Measurements from ENCODE around the gene MACROH2A2.
"Not testable (repeated sequence)": the region's sequence is repeated elsewhere in the genome, so short reads cannot be mapped to it uniquely, and the experiment has no call there.

The MACROH2A2 gene

GRCh38 chr10:70132098-70133029 lies 79.7 kb downstream of the MACROH2A2 start, which contains the start of gene AIFM2:
AIFM2 (minus strand) TSS chr10:70132825; CDS start chr10:70124084, 8,741 bp downstream.
- DNase-seq: peak in 1 of 2 experiments; percentile 35

GRCh38 chr10:70135046-70135445 lies 82.4 kb downstream of the MACROH2A2 start:
- DNase-seq: no peak

DNA sequence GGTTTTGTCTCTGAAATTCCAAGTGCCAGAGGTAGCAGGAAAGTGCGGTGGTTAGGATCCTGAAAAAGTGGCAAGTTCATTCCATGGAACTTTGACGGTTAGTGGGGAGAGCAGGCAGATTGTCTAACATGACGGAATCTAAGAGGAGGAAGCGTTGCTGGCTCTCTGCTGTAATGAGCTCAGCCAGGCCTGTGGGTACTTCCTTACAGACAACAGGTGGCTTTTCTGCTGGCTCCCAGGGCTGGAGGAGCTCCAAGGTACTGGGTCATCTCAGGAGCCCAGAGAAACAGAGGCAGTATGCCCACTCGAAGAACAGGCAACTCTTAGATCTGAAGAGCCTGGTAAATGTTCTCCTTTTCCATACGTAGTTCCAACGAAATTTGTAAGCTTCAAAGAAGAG lies 83.0 kb downstream of the MACROH2A2 start:
- no peak for DNase-seq

DNA sequence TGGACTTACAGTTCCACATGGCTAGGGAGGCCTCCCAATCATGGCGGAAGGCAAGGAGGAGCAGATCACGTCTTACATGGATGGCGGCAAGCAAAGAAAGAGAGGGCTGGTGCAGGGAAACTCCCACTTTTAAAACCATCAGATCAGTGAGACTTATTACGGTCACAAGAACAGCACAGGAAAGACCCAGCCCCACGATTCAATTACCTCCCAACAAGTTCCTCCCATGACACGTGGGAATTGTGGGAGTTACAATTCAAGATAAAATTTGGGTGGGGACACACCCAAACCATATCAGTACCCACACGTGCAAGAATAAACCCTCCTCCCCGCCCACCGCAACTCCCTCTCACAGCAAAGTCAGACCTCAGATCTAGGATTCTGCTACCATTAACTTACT lies 84.5 kb downstream of the MACROH2A2 start:
- DNase-seq: no peak

DNA sequence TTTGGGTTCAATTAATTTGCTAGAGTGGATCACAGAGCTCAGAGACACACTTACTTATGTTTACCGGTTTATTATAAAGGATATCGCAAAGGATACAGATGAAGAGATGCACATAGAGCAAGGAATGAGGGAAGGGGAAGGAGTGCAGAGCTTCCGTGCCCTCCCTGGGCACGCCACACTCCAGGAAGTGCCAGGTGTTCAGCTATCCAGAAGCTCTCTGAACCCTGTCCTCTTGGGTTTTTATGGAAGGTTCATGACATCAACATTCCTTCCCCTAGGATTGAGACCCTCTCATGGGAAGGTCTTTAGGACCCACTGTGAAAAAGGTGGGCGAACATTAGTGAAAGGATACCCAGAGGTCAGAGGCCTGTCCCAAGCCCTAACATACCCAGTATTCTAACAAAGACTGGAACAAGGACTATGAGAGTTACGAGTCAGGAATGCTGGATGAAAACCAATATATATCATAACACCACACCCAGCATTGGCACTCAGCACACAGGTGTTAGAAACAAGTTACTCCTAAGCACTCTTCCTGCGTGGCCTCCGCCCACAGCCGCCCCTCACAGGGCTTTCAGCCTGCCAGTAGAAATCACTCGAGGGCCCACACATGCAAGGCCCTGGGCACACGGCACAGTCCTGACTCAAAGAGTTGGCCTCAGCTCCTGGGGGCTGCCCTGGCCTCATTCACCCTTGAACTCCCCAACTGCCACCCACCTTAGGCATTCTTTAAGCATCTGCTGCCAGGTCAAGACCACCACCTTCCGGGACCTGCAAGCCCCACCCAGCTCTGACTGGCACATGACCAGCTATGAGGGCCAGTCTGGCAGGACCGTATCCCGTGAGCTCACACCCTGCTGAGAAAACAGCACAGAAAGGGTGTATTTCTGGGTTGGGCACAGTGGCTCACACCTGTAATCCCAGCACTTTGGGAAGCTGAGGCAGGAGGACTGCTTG lies 85.6 kb downstream of the MACROH2A2 start:
- DNase-seq: no peak

DNA sequence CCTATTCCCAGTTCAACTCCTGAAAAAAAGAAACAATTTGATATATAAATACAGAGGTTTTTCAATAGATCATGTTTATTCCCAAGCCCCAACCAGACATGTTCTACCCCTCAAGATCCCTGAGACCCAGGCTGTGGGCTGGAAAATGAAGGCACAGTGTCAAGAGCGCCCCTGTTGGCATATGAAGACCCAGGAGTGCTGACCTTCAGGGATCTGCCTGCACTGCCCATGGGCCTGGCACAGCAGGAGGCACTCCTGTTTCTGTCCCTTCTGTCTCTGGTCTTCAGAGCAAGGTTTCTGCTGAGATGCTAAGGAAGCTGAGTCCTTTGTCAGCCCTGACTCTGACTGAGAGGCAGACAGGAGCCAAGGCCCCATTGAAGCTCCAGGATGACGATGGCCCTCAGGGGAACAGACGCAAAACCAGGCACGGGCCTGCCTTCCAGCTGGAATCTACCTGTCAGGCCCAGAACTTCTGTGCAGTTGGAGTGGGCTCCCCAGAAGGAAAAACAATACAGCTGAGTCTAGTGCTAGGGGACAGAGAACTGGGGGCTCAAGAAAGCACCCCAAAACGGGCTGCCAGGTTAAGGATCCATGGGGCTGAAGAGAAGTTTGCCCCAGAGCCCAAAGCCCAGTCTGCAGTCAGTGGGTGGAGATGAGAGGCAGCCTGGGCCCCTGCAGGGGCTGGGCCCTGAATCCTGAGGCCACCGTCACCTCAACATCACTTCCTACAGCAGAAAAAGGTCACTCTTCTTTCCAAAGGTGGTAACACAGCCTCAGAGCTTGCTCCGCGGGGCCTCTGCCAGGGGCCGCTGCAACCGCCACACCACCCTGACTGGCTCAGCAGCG lies 86.7 kb downstream of the MACROH2A2 start:
- no peak for DNase-seq

GRCh38 chr10:70139997-70140250 lies 87.3 kb downstream of the MACROH2A2 start:
- no peak for DNase-seq

DNA sequence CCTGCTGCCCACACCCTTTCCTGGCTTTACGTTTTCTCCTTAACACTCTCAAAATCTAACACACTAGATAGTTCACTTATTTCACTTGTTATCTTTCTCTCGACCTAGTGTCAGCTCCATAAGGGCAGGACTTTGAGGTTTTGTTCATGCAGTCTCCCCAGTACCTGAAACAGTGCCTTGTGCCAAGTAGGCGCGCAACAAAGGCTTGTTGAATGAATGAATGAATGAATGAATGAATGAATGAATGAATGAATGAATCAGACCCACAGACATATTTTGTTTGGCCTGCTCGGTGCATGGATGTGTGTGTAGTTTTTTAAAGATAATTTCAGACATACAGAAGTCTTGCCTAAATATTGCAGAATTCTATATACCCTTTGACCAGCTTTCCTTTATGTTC lies 87.7 kb downstream of the MACROH2A2 start:
- DNase-seq: no peak

- DNase-seq: no peak
These were observed 89.9 kb downstream of the MACROH2A2 start for GRCh38 chr10:70142555-70142954.

DNA sequence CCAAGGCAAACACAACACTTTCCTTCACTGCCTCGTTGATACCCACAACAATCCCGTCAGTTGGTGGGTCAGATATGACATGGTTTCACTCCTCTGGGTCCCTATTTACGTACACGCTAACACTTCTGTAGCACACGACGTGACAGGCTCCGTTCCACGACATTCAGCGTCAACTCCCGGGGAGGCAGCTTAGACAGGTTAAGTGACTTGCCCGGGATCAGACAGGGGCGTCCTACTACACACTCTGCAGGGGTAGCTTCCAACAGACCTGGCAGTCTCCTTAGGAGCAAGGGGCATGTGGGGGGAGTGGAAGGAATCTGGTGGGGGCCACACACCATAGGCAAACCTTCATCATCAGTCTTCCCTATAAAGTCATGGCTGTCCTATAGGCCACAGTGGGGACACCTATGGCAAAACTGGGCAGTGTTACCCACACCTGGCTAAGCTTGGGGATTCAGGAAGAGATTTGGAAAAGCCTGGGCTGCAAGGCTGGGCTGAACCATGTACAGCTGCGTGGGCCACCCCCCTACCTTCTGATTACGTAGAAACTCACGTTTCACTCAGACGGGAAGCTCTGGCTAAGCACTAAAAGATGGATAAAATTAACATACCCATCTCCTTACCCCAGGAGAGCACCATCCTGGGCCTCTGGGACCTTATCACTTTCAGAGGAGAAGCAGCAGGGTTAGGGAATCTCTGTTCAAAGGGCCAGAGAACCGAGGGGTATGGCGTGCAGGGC lies 91.9 kb downstream of the MACROH2A2 start:
- no peak for DNase-seq

DNA sequence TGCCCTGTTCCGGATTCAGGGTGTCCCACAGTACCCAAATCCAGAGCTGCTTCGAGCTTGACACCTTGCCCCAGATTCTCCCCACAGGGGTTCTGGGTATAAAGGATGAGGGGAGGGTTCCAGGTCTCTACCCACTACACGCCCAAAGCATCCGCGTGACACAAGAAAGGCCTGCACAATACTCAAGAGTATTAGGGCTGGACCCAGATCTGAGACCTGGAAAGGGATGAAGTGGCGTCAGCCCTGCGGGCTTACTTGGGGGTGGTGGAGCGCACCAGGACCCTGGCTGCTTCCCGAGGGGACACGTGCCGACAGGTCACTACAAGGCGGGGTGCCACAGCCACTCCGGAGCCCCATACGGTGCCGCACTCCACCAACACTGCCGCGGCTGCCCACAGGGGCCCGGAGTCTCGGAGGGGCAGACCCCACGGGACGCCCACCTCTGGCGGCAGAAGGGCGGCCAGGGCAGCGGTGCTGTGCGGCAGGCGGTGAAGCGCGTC lies 92.6 kb downstream of the MACROH2A2 start:
- DNase-seq: no peak

DNA sequence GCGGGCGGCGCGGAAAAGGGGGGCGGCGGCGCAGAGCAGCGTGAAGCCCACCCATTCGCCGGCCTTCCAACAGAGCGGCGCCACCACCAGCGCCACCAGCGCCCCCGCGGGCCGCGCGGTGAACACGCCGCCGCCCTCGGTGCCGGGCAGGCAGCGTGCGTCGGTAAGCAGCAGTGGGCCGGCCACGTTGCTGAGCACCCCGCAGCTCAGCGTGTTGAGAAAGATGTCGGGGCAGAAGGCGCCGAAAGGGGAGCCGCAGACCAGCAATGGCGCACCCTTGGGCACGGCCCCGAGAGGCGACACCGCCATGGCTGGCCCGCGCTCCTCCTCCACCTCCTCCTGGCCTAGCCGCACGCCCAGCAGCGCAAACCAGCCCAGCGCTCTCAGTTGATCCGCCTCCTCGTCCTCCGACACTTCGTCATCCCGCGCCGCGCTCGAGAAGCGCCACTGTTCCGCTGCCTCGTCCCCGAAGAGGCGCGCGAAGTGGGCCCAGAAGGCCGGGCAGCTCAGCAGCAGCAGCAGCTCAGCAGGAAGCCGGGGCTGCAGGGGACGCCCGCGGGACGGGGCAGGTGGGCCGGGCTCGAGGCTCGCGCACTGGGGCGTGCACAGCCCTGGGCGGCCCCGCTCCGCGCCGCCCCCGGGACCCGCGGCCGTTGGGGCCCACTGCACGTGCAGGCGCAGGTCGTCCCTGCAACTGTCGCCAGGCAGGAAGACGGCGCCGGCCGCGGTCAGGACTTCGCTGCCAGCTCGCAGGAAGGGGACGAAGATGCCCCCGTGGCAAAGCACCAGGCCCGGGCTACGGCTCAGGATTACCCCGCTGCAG lies 93.2 kb downstream of the MACROH2A2 start:
- DNase-seq: peak; percentile 67 to 68

GRCh38 chr10:70146489-70147258 lies 94.0 kb downstream of the MACROH2A2 start, which contains the start of gene TYSND1:
TYSND1 (minus strand) TSS chr10:70146700; CDS start chr10:70146586, 114 bp downstream.
- peak; percentile 85 to 94 for DNase-seq

GRCh38 chr10:70147259-70147625 lies 94.6 kb downstream of the MACROH2A2 start:
- no peak for DNase-seq

- no peak for DNase-seq
These were observed 95.9 kb downstream of the MACROH2A2 start for GRCh38 chr10:70148516-70148915.

- DNase-seq: no peak
These were observed 102.7 kb downstream of the MACROH2A2 start for GRCh38 chr10:70155255-70155838.

DNA sequence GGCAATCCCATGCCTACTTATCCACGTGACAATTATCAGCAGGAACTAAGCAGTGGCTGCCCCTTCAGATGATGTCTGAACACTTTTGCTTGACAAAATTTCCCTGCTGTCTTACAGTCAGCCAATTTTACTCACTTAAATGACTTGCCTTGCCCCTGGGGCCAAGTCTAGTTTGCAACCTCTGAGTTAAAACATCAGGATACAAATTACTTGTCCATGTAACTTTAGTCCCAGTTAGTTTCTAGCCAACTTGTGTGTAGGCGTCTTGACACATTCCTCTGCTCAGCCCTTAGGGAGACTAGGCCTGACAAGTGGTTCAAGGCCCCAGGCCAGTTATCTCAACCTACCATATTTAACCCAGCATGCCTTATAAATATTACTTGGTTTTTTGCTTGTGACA lies 105.5 kb downstream of the MACROH2A2 start:
- DNase-seq: no peak

- DNase-seq: not testable (repeated sequence)
These were observed 106.7 kb downstream of the MACROH2A2 start for GRCh38 chr10:70159366-70159765.

DNA sequence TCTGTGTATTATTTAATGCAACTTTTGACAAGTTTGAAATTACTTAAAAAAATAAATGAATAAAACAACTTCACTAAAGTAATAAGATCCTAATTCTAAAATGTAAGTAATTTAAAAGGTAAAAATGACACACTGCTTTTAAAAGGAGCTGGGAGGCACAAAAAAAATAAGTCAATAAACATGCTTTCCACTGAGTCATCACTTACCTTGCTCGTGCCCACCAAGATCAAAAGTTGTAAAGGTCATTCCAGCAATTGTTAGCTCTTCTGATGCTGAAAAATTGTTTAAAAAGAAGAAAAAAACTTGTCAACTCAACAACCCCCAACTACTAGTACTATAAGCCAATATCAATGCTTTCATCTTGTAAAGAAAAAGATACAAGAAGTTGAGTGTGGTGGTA lies 108.2 kb downstream of the MACROH2A2 start:
- DNase-seq: no peak
